Tibial artery (tissue), 4 donors: ENCODE measurements around the gene OR2J3.
"Not testable (repeated sequence)": the region's sequence is repeated elsewhere in the genome, so short reads cannot be mapped to it uniquely, and the experiment has no call there.

Source experiments
- DNase-seq, 2 donors: peaks; one replicate each; pipeline ENCODE4 v3.0.0-alpha.2; 2019
- H3K27ac ChIP-seq, 2 donors: fragments of 200-600 bp; sonication (generic) in 1 of 2; 1 replicate in 1 of 2; 2 replicates in 1 of 2; pipeline ENCODE4 v1.5.1; 2018 to 2019; ENCODE audit warnings: mild to moderate bottlenecking in 1 of 2
- H3K27me3 ChIP-seq, 2 donors: fragments of 200-600 bp; sonication (generic) in 1 of 2; one replicate each; pipeline versions ENCODE4 v1.5.1 to v1.6.0; 2016 to 2019
- H3K36me3 ChIP-seq, 3 donors: fragments of 200-600 bp; sonication (generic) in 2 of 3; one replicate each; pipeline ENCODE4 v1.5.1; 2016 to 2019; ENCODE audit warnings: mild to moderate bottlenecking in 2 of 3
- H3K4me1 ChIP-seq, 4 donors: fragments of 200-600 bp; sonication (generic) in 2 of 4; 1 replicate in 3 of 4; 2 replicates in 1 of 4; pipeline ENCODE4 v1.5.1; 2016 to 2019
- H3K4me3 ChIP-seq, 2 donors: fragments of 200-600 bp; sonication (generic) in 1 of 2; 1 replicate in 1 of 2; 2 replicates in 1 of 2; pipeline ENCODE4 v1.5.1; 2018 to 2019; ENCODE audit warnings: mild to moderate bottlenecking in 2 of 2
- H3K9me3 ChIP-seq, 3 donors: fragments of 200-600 bp; sonication (generic) in 1 of 3; one replicate each; pipeline ENCODE4 v1.5.1; 2016 to 2019
- CTCF ChIP-seq, 2 experiments: fragments of 200-600 bp in 1 of 2; fragments of 450-650 bp in 1 of 2; IDR thresholded peaks; one replicate each; pipeline ENCODE4 v1.5.1; 2017 to 2019; ENCODE audit warnings: antibody characterized with exemption in 2 of 2, mild to moderate bottlenecking in 1 of 2, moderate library complexity in 1 of 2
- intact Hi-C: fragments of 100-400 bp; cut with DNase I; formaldehyde crosslinking; loops from one replicate; pipeline ENCODE4 v1.15.0; 2023; ENCODE audit warnings: low total_unique reads

Gene OR2J3

GRCh38 chr6:29087213-29087612 is 20.6 kb upstream of the OR2J3 start, which contains the start of gene OR2B3:
Gene OR2B3 (minus strand): TSS chr6:29087313. CDS start chr6:29087248, 65 bp downstream.
- no peak within 1 kb of the TSS for H3K4me3 ChIP-seq
- no peaks in the 10 kb centered on the region for H3K27me3 ChIP-seq
- H3K4me1 ChIP-seq = no peaks in the 10 kb centered on the region
- no peak within 1 kb of the TSS for H3K27ac ChIP-seq
- no peaks in the 10 kb centered on the region for H3K36me3 ChIP-seq
- no peak for DNase-seq
- intact Hi-C loops = no loop called here
- no peaks in the 10 kb centered on the region for H3K9me3 ChIP-seq
- TF ChIP-seq CTCF (IDR thresholded peaks at IDR 0.05) = no peak

GRCh38 chr6:29092957-29093356 is 14.9 kb upstream of the OR2J3 start:
- Histone ChIP-seq H3K9me3 (no peaks in the 10 kb centered on the region), H3K4me1 (no peaks in the 10 kb centered on the region), H3K36me3 (no peaks in the 10 kb centered on the region), H3K27me3 (no peaks in the 10 kb centered on the region), H3K27ac (no peak overlapping the region), H3K4me3 (no peak overlapping the region)
- intact Hi-C loops = no loop called here
- no peak for TF ChIP-seq CTCF (IDR thresholded peaks at IDR 0.05)
- DNase-seq = no peak

GRCh38 chr6:29097803-29098202 is 10.1 kb upstream of the OR2J3 start:
- intact Hi-C loops = no loop called here
- no peak for DNase-seq
- no peak for TF ChIP-seq CTCF (IDR thresholded peaks at IDR 0.05)

GRCh38 chr6:29099190-29099589 is 8.7 kb upstream of the OR2J3 start, which contains the start of gene OR2J1:
Gene OR2J1 (plus strand): TSS chr6:29099490. CDS start chr6:29100943, 1,453 bp downstream.
- H3K36me3 ChIP-seq = no peaks in the 10 kb centered on the region
- intact Hi-C loops = no loop called here
- no peak for DNase-seq
- no peaks in the 10 kb centered on the region for H3K27me3 ChIP-seq
- no peak for TF ChIP-seq CTCF (IDR thresholded peaks at IDR 0.05)
- no peaks in the 10 kb centered on the region for H3K4me1 ChIP-seq
- no peak within 1 kb of the TSS for H3K4me3 ChIP-seq
- no peak within 1 kb of the TSS for H3K27ac ChIP-seq
- no peaks in the 10 kb centered on the region for H3K9me3 ChIP-seq

More at GRCh38 chr6:29097803-29098202, 10.1 kb upstream of the OR2J3 start:
- Histone ChIP-seq H3K4me3 (no peak overlapping the region), H3K9me3 (no peaks in the 10 kb centered on the region), H3K36me3 (no peaks in the 10 kb centered on the region), H3K27me3 (no peaks in the 10 kb centered on the region), H3K4me1 (no peaks in the 10 kb centered on the region), H3K27ac (no peak overlapping the region)

- no peaks in the 10 kb centered on the region for H3K4me1 ChIP-seq
- H3K9me3 ChIP-seq = no peaks in the 10 kb centered on the region
- intact Hi-C loops = no loop called here
- no peak overlapping the region for H3K4me3 ChIP-seq
- no peak for TF ChIP-seq CTCF (IDR thresholded peaks at IDR 0.05)
- no peaks in the 10 kb centered on the region for H3K27me3 ChIP-seq
- H3K36me3 ChIP-seq = no peaks in the 10 kb centered on the region
- H3K27ac ChIP-seq = no peak overlapping the region
- no peak for DNase-seq
These were observed 4.3 kb downstream of the OR2J3 start for GRCh38 chr6:29112135-29112534.

GRCh38 chr6:29114964-29115363 is 7.1 kb downstream of the OR2J3 start:
- H3K27ac ChIP-seq, intact Hi-C loops, H3K27me3 ChIP-seq, DNase-seq, H3K36me3 ChIP-seq, H3K9me3 ChIP-seq, H3K4me3 ChIP-seq, H3K4me1 ChIP-seq: not testable (repeated sequence)
